WERI-Rb-1 (cell line): ENCODE results near the gene SYT14.

ENCODE experiments used
- DNase-seq: peaks from one replicate; pipeline ENCODE4 v3.0.0-alpha.2; 2020
- H3K27ac ChIP-seq: fragments of 250-450 bp; sonication (Bioruptor Pico); 2 replicates; pipeline ENCODE4 v1.5.1; 2020; ENCODE audit warnings: mild to moderate bottlenecking, moderate library complexity
- H3K27me3 ChIP-seq: fragments of 250-450 bp; sonication (Bioruptor Pico); 2 replicates; pipeline ENCODE4 v1.5.1; 2021; ENCODE audit warnings: mild to moderate bottlenecking, low read depth, moderate library complexity; ENCODE audit not compliant: insufficient read depth, severe bottlenecking
- H3K36me3 ChIP-seq: fragments of 250-450 bp; sonication (Bioruptor Pico); 2 replicates; pipeline ENCODE4 v1.5.1; 2020; ENCODE audit warnings: mild to moderate bottlenecking, moderate library complexity
- H3K4me3 ChIP-seq: 2 replicates; pipeline ENCODE4 v1.5.1; 2011; ENCODE audit warnings: low read depth, mild to moderate bottlenecking, control low read depth, low read length
- H3K9me3 ChIP-seq: fragments of 250-450 bp; sonication (Bioruptor Pico); 2 replicates; pipeline ENCODE4 v1.5.1; 2021; ENCODE audit warnings: mild to moderate bottlenecking, moderate library complexity; ENCODE audit not compliant: severe bottlenecking
- CTCF ChIP-seq: IDR thresholded peaks from 2 replicates; pipeline ENCODE4 v1.5.1; 2011; ENCODE audit warnings: low read depth, mild to moderate bottlenecking, control low read depth, inconsistent platforms, low read length

Gene SYT14

GRCh38 chr1:210072129-210072528 is 134.1 kb downstream of the SYT14 start:
- Histone ChIP-seq H3K36me3 (no peaks in the 10 kb centered on the region), H3K27ac (no peak overlapping the region), H3K9me3 (no peaks in the 10 kb centered on the region), H3K4me3 (no peak overlapping the region), H3K27me3 (no peaks in the 10 kb centered on the region)
- TF ChIP-seq CTCF = no peak
- no peak for DNase-seq

- no peaks in the 10 kb centered on the region for H3K36me3 ChIP-seq
- TF ChIP-seq CTCF = no peak
- no peak overlapping the region for H3K4me3 ChIP-seq
- no peak for DNase-seq
- H3K9me3 ChIP-seq = no peaks in the 10 kb centered on the region
- no peak overlapping the region for H3K27ac ChIP-seq
- H3K27me3 ChIP-seq = no peaks in the 10 kb centered on the region
These were observed 135.0 kb downstream of the SYT14 start for GRCh38 chr1:210072896-210073504.

- Histone ChIP-seq H3K4me3 (no peak overlapping the region), H3K9me3 (no peaks in the 10 kb centered on the region), H3K27ac (no peak overlapping the region), H3K27me3 (no peaks in the 10 kb centered on the region), H3K36me3 (no peaks in the 10 kb centered on the region)
- DNase-seq = no peak
- no peak for TF ChIP-seq CTCF
These were observed 136.9 kb downstream of the SYT14 start for GRCh38 chr1:210074904-210075303.

GRCh38 chr1:210076620-210077019 is 138.6 kb downstream of the SYT14 start:
- no peak for TF ChIP-seq CTCF
- no peak for DNase-seq
- H3K4me3 ChIP-seq = no peak overlapping the region
- H3K27ac ChIP-seq = no peak overlapping the region
- H3K36me3 ChIP-seq = no peaks in the 10 kb centered on the region
- no peaks in the 10 kb centered on the region for H3K27me3 ChIP-seq
- no peaks in the 10 kb centered on the region for H3K9me3 ChIP-seq

GRCh38 chr1:210081494-210081893 is 143.5 kb downstream of the SYT14 start:
- H3K4me3 ChIP-seq = no peak overlapping the region
- no peak for TF ChIP-seq CTCF
- H3K27ac ChIP-seq = no peak overlapping the region
- no peaks in the 10 kb centered on the region for H3K36me3 ChIP-seq
- H3K9me3 ChIP-seq = no peaks in the 10 kb centered on the region
- DNase-seq = no peak
- H3K27me3 ChIP-seq = no peaks in the 10 kb centered on the region

GRCh38 chr1:210085359-210085758 is 147.3 kb downstream of the SYT14 start:
- TF ChIP-seq CTCF = no peak
- no peak overlapping the region for H3K4me3 ChIP-seq
- H3K9me3 ChIP-seq = no peaks in the 10 kb centered on the region
- no peak for DNase-seq
- no peak overlapping the region for H3K27ac ChIP-seq
- no peaks in the 10 kb centered on the region for H3K27me3 ChIP-seq
- H3K36me3 ChIP-seq = no peaks in the 10 kb centered on the region
